ENCODE results near the gene ZNF845.
"Not testable (repeated sequence)": the region's sequence is repeated elsewhere in the genome, so short reads cannot be mapped to it uniquely, and the experiment has no call there.

ZNF845 gene

GRCh38 chr19:53333463-53334449 lies at the start of gene ZNF845:
ZNF845 (plus strand) TSS chr19:53333749; CDS start chr19:53341308, 7,559 bp downstream.
- peak; percentile 72 to 90 for DNase-seq

DNA sequence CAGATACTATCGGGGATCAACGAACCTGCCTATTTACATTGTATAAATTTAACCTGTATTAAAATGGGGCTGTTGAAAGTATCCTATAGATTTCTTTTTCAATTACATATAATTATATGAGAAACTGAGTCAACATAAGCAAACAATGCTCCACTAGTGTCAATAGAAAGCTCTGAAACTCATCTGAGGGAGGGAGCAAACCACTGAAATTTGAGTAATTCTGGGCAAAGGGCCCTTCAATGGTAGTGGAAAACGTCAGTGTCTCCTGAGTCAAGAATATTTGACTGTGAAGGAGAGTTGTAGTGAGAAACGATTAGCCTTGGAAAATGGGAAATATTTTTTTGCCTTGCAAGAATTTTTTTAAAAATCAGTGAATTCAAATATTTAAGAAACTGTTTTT lies 48.5 kb upstream of the ZNF845 start:
- DNase-seq, result no peak

- DNase-seq, result no peak
Observed at GRCh38 chr19:53290758-53291549, 42.6 kb upstream of the ZNF845 start.

- DNase-seq, result no peak
Observed at GRCh38 chr19:53294786-53295441, 38.6 kb upstream of the ZNF845 start.

DNA sequence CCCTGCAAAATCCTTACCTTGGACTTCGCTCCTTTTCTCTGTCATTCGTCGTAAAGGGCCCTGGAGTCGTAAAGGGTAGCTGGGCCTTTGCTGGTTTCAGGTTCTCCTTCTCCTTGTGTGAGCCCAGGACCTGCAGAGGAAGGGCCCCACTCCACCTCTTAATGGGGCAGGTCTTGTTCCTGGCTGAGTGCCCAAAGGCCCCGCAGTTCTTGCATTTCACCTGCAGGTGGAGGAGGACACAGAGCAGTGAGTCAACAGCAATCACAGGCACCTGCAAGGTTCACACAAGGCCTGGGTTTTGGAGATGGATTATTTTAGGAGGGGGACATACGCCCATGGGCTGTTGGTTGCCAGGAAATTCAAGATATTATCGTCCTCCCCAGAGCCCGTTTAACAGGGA lies 32.2 kb upstream of the ZNF845 start:
- not testable (repeated sequence) for DNase-seq

DNA sequence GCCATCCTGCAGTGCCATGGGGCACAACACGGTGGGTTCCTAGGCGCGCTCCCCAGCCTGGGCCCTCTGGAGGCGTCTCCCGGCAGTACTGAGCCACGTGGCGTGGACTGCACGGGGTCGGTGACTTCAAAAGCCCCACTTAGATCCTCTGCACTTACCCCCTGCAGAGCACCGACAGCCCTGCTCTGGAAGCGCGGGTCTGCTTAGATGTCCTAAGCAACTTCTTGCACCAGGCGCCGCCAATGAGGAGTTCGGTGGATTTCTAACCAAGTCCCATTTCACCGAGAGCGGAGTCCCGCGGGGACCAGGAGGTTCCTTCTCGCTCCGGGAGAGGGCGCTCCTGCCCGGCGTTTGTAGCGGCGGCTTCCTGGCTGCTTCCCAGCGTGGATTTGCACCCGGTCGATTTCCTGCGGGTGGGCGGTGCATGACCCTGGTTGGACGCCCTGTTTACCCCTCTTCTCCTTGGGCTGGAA lies 25.2 kb upstream of the ZNF845 start:
- no peak for DNase-seq

- DNase-seq, result no peak
Observed at GRCh38 chr19:53311044-53311443, 22.5 kb upstream of the ZNF845 start.

DNA sequence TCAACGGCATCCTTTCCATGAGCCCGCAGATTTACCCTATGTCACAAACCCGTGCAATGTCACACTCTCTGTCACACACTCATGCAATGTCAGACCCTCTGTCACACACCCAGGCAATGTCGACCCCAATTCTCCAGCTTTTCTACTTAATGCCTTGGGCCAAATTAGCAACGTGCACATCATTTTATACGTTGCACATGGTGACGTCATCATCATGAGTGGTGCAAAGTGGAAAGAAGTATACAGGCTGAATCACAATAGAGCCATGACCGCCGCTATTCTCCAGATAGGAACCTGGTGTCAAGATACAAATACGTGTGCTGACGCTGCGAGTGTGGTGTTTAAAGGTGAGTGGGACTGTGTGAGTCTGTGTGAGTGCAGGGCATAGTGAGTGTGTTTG lies 21.7 kb upstream of the ZNF845 start:
- DNase-seq, result no peak

GRCh38 chr19:53328967-53329366 lies 4.6 kb upstream of the ZNF845 start:
- no peak for DNase-seq

GRCh38 chr19:53332484-53332883 lies 1.1 kb upstream of the ZNF845 start:
- no peak for DNase-seq

DNA sequence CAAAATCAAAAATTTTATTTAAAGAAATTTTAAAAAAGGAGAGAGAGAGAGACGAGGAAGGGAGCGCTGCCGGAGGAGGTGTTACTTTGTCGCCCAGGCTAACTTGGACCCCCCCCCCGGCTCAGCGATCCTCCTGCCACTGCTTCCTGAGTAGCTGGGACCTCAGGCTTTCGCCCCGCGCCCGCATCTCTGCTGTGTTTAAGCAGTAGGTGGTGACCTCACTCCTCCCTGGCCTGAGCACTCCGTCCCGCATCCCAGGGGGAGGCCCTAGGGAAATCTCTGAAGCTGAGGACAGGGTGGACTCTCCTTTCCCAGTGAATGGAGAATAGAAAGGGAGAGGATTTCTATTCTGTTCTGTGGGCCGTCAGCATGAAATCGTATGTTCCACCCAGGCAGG lies 485 bp upstream of the ZNF845 start:
- no peak for DNase-seq

DNA sequence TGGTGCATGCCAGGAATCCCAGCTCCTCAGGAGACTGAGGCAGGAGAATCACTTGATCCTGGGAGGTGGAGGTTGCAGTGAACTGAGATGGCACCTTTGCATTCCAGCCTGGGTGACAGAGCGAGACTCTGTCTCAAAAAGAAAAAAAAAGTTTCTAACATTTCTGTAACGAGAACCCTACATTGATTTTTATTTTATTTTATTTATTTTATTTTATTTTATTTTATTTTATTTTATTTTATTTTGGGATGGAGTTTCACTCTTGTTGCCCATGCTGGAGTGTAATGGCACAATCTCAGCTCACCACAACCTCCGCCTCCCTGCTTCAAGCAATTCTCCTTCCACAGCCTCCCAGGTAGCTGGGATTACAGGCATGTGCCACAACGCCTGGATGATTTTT lies 10.9 kb downstream of the ZNF845 start:
- DNase-seq, result not testable (repeated sequence)

DNA sequence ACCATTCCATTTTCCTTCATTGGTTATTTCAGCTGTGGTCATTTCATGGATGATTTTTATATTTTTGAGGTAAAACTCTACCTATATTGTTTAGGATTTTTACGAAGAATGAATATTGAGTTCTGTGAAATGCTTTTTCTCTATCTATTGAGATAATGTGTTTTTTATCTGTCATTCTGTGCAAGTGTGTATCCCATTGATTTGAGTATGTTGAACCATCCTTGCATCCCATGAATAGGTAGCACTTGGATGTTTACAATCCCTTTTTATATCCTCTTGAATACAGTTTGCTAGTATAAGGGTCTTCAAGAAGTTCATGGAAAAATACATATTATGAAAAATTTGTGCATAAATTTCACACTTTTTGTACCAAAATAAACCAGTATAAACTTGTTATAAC lies 22.2 kb downstream of the ZNF845 start:
- DNase-seq, result no peak

DNA sequence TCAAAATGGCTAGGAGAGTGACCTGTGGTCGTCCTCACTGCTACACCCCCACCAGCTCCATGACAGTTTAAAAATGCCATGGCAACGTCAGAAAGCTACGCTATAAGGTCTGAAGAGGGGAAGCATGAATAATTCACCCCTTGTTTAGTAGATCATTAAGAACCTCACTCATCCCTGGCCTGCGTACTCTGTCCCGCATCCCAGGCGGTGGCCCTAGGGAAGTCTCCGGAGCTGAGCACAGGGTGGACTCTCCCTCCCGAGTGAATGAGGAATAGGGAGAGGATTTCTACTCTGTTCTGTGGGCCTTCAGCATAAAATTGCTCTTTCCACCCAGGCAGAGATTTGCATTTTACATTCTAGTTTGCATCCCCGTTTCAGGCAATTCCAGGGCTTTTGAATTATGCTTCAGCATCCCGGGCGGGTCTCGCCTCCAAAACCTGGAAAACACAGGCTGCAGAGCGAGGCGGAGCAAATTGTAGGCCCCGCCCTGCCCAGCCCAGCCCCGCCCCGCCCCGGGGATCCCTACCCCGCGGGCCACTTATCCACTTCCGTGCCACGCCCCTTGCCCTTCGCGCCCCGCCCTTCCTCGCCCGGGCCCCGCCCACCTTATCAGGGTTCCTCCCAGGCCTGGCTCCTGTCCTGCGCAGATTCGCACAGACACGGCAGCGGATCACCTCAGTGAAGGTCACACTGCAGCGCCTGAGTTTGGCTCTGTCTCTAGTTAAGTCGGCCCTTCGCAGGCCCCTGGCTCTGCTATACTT lies 24.5 kb downstream of the ZNF845 start:
- no peak for DNase-seq

DNA sequence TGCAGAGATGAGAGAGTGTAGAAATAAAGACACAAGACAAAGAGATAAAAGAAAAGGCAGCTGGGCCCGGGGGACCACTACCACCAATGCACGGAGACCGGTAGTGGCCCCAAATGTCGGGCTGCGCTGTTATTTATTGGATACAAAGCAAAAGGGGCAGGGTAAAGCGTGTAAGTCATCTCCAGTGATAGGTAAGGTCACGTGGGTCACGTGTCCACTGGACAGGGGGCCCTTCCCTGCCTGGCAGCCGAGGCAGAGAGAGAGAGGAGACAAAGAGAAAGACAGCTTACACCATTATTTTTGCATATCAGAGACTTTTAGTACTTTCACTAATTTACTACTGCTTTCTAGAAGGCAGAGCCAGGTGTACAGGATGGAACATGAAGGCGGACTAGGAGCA lies 26.5 kb downstream of the ZNF845 start:
- not testable (repeated sequence) for DNase-seq

DNA sequence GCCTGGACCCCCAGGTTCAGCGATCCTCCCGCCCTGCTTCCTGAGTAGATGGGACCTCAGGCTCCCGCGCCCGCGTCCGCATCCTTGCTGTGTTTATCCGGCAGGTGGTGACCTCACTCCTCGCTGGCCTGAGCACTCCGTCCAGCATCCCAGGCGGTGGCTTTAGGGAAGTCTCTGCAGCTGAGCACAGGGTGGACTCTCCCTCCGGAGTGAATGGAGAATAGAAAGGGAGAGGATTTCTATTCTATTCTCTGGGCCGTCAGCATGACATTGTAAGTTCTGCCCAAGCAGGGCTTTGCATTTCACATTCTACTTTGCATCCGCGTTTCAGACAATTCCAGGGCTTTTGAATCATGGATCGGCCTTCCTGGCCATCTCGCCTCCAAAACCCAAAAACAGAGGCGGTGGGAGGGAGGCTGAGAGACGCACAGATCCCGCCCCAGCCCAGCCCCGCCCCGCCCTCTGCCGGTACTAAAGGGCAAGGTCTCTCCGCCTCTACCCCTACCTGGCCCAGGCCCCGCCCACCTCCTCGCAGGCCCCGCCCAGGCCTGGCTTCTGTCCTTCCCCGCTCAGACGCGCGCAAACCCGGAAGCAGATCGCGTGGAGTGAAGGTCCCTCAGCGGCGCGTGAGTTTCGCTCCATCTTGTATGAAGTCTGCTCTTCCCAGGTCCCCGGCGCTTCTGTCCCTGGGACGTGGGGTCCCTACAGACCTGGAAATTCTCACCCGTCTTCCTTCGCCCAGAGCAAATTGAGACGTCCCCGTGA lies 31.8 kb downstream of the ZNF845 start, which contains the start of gene ZNF525:
Gene ZNF525, plus strand, starts transcription at position 572 of the 765 bp plus-strand sequence. CDS start 6,577 bp downstream, outside the sequence.
- DNase-seq, result peak; percentile 54 to 80

DNA sequence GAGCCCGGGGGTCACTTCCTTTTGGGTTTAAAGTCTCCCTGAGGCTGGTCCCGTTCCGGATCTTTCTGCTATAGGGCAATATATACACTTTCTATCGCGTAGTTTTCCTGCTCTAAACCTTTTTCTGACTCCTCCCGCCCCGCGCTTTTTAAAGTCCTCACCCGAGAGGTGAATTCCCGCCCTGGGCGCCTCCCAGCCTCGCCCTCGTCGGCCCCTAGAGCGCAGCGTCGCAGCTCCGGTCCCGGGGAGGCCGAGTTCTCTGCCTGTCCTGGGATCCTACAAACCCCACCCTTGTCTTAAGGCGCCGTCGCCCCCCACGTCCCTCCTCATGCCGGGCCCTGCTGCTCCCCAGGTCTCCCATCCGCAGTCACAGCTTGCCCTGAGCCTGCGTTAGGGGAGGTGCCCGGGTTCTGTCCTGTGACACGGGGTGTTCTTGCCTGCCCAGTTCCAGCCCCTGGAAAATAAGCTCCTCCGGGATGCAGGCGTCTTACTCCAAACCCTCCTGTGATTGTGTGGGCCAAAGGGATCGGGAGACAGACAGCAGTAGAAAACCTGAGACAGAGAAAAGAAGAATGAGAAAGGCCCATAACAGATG lies 32.4 kb downstream of the ZNF845 start:
- DNase-seq, result peak in 1 of 2 donors; percentile 16

DNA sequence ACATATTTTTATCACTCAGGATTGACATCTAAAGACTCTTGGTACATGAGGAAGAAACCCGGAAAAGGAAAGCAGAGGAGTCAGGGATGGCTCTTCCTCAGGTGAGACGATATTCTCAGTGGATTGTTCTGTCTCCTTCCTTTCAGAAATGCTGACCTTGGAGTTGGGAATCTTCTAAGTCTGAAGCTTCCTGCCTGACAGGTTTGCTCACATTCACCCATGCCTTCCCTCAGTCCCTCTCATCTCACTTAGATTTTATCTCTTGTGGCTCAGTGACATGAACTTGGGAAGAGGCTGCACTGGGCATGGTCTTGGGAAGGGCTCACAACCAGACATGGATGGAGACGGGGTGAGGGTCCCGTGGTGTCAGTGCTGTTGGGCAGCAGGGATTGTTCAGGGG lies 38.6 kb downstream of the ZNF845 start:
- DNase-seq, result no peak

DNA sequence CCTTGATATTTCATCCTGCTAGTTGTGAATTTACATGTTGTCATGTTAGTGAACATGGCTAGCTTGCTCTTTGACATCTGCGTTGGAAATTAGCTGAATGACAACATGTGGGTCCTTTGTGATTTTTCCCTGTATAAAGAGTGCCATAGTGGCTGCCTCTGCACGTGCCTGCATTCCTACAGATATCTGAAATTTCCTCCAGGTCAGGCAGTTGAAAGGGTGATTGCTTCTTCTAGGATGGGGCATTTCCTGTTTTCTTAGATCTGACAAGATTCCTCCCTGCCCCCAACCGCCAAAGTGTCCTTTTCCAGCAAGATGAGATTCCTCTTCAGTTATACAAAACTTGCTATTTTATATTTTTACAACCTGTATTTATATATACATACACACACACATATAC lies 40.7 kb downstream of the ZNF845 start:
- no peak for DNase-seq

GRCh38 chr19:53374743-53375142 lies 41.2 kb downstream of the ZNF845 start:
- no peak for DNase-seq

- no peak for DNase-seq
Observed at GRCh38 chr19:53381376-53381775, 47.8 kb downstream of the ZNF845 start.

All from bone marrow (tissue), 2 donors.